NCI-H2196 (cell line): Measurements from ENCODE around the gene OSER1.

Experiments used
- DNase-seq: peaks from one replicate; lab custom pipeline; 2025; ENCODE audit not compliant: unreplicated experiment; lab: John Stamatoyannopoulos, UW

Gene OSER1

GRCh38 chr20:44181611-44182010, 29.0 kb downstream of the OSER1 start:
- no peak for DNase-seq

GRCh38 chr20:44180814-44181213, 29.8 kb downstream of the OSER1 start:
- DNase-seq, result no peak

- no peak for DNase-seq
These were observed 33.6 kb downstream of the OSER1 start for GRCh38 chr20:44176833-44177534.

GRCh38 chr20:44174996-44175765, 35.4 kb downstream of the OSER1 start:
- no peak for DNase-seq

GRCh38 chr20:44173846-44174245, 36.7 kb downstream of the OSER1 start:
- no peak for DNase-seq

GRCh38 chr20:44173116-44173515, 37.5 kb downstream of the OSER1 start:
- no peak for DNase-seq

- no peak for DNase-seq
These were observed 38.0 kb downstream of the OSER1 start for GRCh38 chr20:44172572-44172950.

- no peak for DNase-seq
These were observed 38.6 kb downstream of the OSER1 start for GRCh38 chr20:44171775-44172571.

GRCh38 chr20:44170816-44171410, 39.7 kb downstream of the OSER1 start:
- no peak for DNase-seq

- DNase-seq, result no peak
These were observed 42.8 kb downstream of the OSER1 start for GRCh38 chr20:44167736-44168135.

GRCh38 chr20:44166477-44166876, 44.1 kb downstream of the OSER1 start:
- no peak for DNase-seq

- DNase-seq, result no peak
These were observed 44.6 kb downstream of the OSER1 start for GRCh38 chr20:44166008-44166407.

GRCh38 chr20:44160133-44160532, 50.4 kb downstream of the OSER1 start:
- DNase-seq, result no peak

- DNase-seq, result no peak
These were observed 50.9 kb downstream of the OSER1 start for GRCh38 chr20:44159711-44160110.

- DNase-seq, result no peak
These were observed 51.4 kb downstream of the OSER1 start for GRCh38 chr20:44159125-44159524.

- DNase-seq, result no peak
These were observed 53.5 kb downstream of the OSER1 start for GRCh38 chr20:44157061-44157460.

GRCh38 chr20:44154521-44155001, 56.0 kb downstream of the OSER1 start:
- no peak for DNase-seq

GRCh38 chr20:44153636-44154043, 56.9 kb downstream of the OSER1 start:
- no peak for DNase-seq

- DNase-seq, result no peak
These were observed 58.8 kb downstream of the OSER1 start for GRCh38 chr20:44151621-44152416.

GRCh38 chr20:44146272-44146671, 64.3 kb downstream of the OSER1 start:
- DNase-seq, result no peak
